ENCODE data around the gene DHX58.

The DHX58 gene

DNA sequence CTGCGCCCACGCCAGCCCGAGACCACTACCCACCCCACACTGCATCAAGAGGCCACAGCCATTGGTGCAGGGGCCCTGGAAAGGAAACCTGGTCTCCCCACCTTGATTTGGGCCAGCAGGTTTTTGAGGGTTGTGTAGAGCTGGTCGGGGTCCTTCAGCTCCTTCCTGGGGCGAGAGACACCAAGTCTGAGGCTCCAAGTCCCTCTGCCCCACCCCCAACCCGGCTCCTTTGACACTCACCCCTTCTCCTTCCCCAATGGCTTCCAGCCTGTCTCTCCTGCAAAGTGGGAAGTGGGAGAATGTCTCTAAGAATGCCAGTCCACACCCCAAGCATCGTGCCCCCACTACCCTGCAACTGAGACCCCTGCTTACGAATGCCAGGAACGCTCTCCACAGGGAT is 1.6 kb upstream of the DHX58 start:
- DNase-seq (ENCODE audit: extremely low read depth, low read depth) = no peak
- TF ChIP-seq, protein P1, sequence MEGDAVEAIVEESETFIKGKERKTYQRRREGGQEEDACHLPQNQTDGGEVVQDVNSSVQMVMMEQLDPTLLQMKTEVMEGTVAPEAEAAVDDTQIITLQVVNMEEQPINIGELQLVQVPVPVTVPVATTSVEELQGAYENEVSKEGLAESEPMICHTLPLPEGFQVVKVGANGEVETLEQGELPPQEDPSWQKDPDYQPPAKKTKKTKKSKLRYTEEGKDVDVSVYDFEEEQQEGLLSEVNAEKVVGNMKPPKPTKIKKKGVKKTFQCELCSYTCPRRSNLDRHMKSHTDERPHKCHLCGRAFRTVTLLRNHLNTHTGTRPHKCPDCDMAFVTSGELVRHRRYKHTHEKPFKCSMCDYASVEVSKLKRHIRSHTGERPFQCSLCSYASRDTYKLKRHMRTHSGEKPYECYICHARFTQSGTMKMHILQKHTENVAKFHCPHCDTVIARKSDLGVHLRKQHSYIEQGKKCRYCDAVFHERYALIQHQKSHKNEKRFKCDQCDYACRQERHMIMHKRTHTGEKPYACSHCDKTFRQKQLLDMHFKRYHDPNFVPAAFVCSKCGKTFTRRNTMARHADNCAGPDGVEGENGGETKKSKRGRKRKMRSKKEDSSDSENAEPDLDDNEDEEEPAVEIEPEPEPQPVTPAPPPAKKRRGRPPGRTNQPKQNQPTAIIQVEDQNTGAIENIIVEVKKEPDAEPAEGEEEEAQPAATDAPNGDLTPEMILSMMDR (IDR thresholded peaks at IDR 0.05; ENCODE audit: low read depth, low read length, missing control alignments) = no peak
- H3K4me3 ChIP-seq (replicated peaks; ENCODE audit: low read depth, low read length) = no peak overlapping the region

DNA sequence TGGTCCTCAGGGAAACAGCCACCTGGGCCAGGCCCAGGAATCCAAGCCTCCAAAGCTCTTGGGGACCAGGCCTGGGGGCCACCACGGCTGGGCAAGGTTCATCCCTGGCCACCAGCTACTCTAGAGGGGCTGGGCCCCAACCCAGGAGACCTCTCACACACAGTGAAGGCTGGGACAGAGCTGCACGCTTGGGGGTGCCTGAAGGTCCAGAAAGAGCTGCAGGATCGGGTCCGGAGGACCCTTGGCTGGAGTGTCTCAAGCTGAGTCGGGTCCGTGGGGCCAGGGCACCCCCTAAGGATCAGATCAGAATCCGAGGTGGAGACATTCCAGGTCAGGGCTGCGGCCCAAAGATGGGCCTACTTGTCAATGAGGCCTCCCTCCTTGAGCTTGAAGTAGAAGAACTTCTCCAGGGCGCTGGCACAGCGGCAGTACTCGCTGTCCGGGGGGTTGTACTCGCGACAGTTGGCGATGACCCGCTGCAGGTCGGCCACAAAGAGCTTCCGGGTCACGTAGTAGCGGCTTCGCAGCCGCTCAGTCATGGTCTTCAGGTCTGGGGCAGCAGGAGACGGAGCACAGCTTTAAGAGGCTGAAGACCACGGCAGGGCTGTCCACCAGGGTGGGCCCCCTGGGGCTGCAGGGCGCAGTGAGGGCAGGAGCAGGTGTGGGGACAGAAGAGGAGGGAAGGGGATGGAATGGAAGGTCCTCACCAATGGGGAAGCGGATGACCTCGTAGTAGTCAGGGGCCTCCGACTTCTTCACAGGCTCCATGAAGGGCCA is 967 bp upstream of the DHX58 start:
- TF ChIP-seq, protein P1 (IDR thresholded peaks at IDR 0.05; ENCODE audit: low read depth, low read length, missing control alignments) = no peak
- no peak overlapping the region for H3K4me3 ChIP-seq (replicated peaks; ENCODE audit: low read depth, low read length)
- DNase-seq (ENCODE audit: extremely low read depth, low read depth) = no peak

DNA sequence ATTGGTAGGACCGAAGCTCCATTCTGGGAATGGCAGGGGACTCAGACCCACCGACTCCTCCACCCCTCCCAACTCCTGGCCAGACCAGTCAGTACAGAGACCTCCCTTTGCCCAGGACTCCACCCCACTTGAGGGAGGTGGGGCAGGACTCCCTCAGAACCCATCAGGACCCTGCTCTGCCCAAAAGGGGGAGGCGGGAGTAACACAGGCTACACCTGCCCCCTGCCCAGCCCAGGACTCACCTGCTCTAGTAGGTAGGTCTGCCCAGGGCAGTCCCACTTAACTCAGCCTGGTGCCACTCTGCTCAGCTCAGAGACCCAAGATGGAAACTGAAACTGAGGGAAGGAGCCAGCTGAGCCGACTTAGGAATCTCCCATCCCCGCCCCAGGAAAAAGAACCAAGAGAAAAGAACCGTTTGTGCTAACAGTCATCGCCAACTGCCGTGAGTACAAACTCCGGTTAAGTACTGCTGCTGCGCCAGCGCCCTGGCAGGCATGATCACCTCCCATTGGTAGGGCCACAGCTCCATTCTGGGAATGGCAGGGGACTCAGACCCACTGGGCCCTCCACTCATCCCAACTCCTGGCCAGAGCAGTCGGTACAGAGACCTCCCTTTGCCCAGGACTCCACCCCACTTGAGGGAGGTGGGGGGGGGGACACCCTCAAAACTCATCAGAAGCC is 503 bp downstream of the DHX58 start:
- DNase-seq (ENCODE audit: extremely low read depth, low read depth) = no peak
- peak overlapping the region; percentile 41 for H3K4me3 ChIP-seq (replicated peaks; ENCODE audit: low read depth, low read length)
- TF ChIP-seq, protein P1 (IDR thresholded peaks at IDR 0.05; ENCODE audit: low read depth, low read length, missing control alignments) = no peak

DNA sequence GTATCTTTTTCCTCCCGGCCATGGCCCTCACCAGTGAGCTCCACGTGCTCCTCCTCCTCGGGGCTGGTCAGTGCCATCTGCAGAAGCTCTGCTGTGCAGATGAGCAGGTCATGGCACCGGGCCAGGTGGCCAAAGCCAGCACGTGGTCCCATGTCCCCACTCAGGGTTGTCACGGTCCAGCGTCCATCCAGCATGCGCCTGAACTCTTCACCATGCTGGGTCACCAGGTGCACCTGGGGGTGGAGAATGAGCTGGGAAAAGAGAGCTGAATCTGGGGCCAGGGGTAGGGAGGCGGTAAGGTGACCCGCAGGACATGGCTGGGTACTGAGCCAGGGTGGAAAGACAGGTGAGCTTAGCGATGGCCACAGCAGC is 1.3 kb downstream of the DHX58 start:
- TF ChIP-seq, protein P1 (IDR thresholded peaks at IDR 0.05; ENCODE audit: low read depth, low read length, missing control alignments) = no peak
- no peak overlapping the region for H3K4me3 ChIP-seq (replicated peaks; ENCODE audit: low read depth, low read length)
- DNase-seq (ENCODE audit: extremely low read depth, low read depth) = no peak

DNA sequence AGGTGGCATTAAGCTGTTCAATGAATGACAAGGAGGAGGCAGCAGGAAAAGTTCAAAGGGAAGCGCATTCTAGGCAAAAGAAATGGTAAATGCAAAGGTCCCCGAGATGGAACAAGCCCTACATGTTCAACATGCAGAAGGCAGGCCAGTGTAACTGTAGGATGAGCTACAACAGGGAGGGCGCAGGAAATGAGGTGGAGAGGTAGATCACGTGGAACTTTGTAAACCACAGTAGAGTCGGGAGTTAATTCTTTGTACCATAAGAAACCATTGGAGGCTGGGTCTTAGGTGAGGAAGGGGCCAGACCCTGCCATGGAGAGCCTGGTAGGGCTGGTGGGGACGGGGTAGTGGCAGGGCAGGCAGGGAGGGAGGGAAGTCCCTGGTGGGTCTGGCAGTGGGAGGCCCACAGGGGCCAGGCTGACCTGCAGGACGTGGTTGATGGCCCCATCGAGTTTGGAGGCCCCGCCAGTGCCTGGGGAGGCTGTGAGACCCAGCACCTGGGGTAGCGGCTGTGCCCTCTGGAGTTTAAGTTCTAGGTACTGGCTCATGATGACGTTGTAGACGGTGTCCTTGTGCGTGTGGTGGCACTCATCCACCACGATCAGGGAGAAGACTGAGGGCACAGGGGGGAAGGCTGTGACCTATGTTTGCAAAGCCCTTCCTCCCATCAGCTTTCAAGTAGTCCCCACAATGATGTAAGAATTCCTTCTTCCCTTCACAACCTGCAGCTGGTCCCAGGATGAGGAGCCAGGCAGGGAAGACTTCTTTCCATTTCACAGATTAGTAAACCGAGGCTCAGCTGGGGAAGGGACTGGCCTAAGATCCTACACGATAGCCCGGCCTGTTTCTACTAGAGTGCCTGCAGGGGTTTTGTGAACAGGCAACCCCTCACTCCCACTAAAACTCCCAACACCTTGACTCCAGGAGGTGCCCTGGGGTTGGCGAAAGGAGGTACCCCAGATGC is 1.9 kb downstream of the DHX58 start:
- DNase-seq (ENCODE audit: extremely low read depth, low read depth) = no peak
- no peak overlapping the region for H3K4me3 ChIP-seq (replicated peaks; ENCODE audit: low read depth, low read length)
- TF ChIP-seq, protein P1 (IDR thresholded peaks at IDR 0.05; ENCODE audit: low read depth, low read length, missing control alignments) = no peak

DNA sequence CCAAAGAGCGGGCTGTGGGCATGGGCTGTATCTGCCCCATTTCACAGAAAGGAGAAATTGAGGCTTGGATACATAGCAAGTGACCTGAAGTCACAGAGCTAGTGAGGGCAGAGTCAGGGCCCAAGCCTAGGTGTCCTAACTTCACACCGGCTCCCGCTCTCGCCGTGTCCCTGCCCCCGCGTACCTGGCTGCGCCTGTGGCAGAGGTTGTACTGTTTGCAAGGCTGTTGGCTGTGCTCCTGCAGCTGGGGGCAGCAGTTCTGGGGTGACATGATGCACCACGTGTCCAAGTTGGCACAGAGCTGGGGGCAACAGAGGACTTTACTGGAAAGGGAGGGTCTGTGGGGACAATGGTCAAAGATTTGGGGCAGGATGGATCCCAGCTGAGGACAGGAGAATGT is 3.4 kb downstream of the DHX58 start:
- no peak overlapping the region for H3K4me3 ChIP-seq (replicated peaks; ENCODE audit: low read depth, low read length)
- no peak for DNase-seq (ENCODE audit: extremely low read depth, low read depth)
- TF ChIP-seq, protein P1 (IDR thresholded peaks at IDR 0.05; ENCODE audit: low read depth, low read length, missing control alignments) = no peak
